AG20443 (cell line): ENCODE data around the gene CLTB.
"Not testable (repeated sequence)": the region's sequence is repeated elsewhere in the genome, so short reads cannot be mapped to it uniquely, and the experiment has no call there.

Experiments used
- DNase-seq: peaks from one replicate; pipeline ENCODE4 v3.0.0; 2012; ENCODE audit warnings: low spot score, mixed read lengths

CLTB gene, protein sequence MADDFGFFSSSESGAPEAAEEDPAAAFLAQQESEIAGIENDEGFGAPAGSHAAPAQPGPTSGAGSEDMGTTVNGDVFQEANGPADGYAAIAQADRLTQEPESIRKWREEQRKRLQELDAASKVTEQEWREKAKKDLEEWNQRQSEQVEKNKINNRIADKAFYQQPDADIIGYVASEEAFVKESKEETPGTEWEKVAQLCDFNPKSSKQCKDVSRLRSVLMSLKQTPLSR

DNA sequence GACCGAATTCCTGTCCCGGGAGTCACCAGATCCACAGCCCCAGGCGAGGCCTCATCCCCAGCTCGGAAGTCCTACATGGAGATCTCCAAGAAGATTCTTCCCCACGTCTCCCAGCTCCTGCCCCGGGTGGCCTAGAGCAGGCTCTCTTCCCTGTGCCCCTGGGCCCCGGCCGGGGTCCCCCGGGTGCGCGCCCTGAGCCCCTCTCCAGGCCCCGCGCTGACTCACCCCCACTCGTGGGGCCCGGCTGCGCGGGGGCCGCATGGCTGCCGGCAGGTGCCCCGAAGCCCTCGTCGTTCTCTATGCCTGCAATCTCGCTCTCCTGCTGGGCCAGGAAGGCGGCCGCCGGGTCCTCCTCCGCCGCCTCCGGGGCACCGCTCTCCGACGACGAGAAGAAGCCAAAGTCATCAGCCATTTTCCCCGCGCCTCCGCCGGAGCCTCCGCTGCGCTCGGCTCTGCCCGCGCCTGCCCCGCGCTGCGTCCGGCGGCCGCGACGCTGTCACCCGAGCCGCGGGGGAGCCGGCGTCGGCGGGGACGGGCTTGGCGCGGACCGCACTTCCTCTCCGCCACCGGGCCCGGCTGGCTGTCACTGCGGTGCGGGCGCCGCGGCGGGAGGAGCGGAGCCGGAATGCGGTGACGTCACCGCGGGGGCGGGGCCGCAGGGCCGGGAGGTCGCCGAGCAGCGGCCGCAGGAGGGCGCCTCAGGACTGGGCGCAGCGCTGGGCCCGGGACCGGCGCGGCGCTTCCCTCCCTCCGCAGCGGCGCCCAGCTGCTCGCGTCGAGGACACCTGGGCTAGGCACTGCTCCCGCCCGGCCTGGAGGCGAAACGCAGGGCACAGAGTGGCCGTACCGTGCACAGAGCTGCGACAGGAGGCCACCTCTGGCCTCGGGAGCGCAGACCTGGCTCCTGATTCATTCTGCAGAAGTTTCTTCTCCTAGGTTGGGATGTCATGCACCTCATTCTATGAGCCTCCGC is at the start of gene CLTB:
Gene CLTB (minus strand): TSS at position 588 of the 973 bp plus-strand sequence. CDS start 176 bp downstream, at position 412.
- DNase-seq, result peak; percentile 97

DNA sequence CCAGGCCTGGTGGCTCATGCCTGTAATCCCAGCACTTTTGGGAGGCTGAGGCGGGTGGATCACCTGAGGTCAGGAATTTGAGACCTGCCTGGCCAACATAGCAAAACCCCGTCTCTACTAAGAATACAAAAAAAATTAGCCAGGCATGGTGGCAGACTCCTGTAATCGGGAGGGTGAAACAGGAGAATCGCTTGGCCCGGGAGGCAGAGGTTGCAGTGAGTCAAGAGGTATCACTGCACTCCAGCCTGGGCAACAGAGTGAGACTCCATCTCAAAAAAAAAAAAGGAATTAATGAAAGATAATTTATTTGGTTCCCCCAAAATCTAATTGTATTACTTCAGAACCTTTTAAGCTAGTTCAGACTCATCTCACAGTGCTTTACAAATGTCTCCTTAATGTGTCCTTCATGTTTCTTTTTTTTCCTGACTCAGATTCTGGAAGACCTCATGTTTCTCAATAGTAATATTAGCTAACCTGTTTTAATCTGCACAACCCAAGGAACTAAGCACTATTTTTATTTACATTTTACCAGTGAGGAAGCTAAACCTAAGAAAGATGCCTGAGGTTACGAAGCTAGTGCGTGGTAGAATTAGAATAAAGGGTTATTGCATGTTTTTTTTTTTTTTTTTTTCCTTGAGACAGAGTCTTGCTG is 46.9 kb upstream of the CLTB start:
- DNase-seq, result no peak

DNA sequence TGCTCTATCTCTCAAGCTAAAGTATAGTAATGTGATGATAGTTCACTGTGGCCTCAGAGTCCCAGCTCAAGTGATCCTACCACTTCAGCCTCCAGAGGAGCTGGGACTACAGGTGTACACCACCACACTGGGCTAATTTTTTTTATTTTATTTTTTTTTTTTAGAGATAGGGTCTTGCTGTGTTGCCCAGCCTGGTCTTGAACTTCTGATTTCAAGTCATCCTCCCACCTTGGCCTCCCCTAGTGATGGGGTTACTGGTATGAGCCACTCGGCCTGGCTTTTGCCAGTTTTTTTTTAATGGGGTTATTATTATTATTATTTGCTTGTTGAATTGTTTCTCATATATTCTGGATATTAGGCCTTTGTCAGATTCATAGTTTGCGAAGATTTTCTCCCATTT is 45.0 kb upstream of the CLTB start:
- DNase-seq, result no peak

DNA sequence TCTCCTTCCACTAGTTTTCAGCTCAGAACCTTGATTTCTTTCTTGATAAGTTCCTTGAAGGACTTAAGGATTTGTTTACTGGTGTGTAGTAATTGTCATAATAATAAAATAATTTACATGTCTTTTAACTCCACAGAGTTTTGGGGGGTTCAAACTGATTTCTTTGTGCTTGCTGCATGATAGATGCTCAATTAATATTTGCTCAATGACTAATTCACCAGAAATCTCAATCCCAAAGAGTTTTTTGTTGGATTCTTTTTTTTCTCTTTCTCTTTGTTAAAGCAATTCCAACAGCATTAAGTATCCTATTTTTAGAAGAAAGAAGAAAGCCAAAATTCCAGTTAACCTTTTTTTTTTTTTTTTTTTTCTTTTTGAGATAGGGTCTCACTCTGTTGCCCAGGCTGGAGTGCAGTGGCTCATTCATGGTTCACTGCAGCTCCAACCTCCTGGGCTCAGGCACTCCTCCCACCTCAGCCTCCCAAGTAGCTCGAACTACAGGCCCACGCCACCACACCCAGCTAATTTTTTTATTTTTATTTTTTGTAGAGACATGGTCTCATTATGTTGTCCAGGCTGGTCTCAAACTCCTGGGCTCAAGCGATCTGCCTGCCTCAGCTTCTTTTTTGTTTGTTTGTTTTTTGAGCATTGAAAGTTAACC is 42.7 kb upstream of the CLTB start:
- no peak for DNase-seq

DNA sequence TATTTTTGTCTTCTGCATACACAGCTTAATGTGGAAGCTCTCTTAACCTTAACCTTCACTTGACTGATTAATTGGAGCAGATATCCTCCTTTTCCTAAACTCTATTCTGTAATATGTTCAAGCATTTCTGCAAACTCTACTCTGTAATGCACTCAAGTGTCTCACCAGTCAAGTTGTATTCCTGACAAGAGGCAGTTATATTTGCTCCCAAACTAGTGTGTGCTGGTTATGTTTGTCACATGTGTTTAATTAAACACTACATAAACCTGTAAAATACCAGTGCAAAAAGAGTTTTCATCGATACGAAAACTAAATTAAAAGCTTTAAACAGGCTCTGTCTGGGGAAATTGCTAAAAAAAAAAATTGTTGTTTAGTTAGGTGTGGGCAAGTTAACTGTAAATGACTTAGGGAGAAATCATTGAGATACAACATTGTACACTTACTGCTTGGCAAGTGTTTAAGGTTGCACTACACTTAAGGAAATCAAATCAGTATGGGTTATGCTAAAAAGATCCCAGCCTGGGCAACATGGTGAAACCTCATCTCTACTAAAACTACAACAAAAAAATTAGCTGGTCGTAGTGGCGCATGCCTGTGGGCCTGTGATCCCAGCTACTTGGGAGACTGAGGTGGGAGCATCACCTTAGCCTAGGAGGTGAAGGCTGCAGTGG is 38.5 kb upstream of the CLTB start:
- no peak for DNase-seq

DNA sequence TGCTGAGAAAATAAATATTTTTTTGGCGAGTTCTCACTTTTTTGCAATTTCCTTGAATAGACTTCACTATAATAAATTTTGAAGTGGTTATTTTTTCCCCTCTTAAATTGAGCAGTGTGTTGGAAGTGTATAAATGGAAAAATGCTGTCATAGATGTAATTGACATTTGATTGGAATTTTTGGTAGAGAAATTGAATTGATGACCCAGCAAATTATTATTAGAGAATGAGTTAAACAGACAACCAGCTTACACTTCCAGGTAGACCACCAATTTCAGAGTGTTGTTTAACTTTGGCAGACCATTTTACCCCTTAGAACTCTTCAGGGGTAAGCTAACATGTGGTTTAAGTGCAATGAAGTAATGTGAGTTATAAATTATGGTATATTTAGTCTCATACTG is 33.7 kb upstream of the CLTB start:
- DNase-seq, result no peak

DNA sequence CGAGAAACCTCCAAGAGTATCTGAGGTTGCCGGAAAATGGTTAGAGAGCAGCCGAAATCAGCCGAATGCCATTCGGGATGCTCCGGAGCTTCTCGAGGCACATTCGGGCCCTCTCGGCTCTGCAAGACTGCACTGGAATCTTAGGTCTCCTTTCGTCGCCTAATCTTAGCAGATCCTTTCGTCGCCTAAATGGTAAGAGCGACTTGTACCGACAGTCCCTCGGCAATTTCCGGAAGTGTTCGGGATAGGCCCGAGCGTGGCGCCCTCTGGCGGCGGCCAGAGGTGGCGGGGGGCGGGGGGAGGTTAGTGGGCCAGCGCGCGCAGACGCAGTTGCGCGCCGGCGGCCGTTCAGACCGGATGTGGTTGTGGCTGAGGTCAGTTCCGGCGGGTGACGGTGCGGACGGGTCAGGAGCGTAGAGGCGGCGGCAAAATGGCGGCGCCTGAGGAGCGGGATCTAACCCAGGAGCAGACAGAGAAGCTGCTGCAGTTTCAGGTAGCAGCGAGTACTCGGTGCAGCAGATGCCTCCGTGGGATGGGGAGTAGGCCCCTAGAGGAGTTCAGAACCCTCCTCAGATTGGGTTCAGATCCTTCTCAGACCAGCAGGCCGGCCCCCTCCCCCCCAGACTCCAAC is 31.8 kb upstream of the CLTB start, which contains the start of gene FAF2:
Gene FAF2 (plus strand): TSS at position 408 of the 631 bp plus-strand sequence. CDS start 23 bp downstream, at position 431.
- DNase-seq, result peak; percentile 100

DNA sequence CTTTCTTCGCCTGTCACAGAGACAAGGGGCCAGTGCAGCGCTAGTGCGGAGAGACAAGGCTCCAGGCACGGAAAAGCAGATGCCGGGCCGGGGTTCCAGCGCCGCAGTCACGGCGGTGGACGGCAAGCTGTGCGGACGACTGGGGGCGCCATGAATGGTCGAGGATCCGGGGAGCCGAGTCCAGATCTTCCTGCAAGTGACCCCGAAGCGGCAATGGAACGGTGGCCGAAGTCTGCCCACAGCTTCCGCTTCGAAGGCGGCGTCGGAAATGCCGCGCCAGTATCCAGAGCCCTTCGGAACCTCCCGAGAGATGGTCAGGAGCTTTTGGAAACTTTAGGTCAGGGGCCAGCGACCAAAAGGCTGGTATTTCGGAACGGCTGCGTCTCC is 31.2 kb upstream of the CLTB start:
- no peak for DNase-seq

DNA sequence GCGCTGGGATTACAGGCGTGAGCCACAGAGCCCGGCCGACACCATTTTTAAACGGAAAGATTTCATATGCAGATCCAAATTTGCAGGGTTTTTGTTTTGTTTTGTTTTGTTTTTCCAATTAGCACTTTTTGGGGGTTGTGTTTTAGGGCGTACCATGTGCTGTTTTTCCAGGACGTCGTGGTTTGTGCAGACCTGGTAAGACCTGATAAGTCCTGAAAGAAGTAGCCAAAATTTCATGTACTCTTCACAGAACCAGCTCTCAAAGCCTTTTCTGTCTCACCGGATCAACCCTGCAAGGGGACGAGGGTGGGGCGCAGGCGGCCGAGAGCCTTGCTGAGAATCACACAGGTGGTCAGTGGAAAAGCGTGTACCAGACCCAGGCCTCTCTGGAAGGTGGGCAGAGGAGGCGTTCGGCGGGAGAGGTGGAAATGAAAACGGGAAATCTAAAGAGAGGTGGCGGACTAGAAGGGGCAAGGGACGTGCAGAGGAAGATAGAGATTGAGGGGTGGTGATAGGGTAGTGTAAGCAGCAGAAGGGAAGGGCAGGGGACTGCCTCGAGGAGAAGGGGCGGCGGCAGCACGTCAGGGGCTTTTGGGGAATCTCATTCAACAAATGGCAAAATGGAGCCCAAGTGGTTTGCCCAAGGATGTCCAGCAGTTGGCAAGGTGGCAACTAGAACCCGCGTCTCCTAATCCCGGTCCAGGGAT is 30.7 kb upstream of the CLTB start:
- DNase-seq, result no peak

DNA sequence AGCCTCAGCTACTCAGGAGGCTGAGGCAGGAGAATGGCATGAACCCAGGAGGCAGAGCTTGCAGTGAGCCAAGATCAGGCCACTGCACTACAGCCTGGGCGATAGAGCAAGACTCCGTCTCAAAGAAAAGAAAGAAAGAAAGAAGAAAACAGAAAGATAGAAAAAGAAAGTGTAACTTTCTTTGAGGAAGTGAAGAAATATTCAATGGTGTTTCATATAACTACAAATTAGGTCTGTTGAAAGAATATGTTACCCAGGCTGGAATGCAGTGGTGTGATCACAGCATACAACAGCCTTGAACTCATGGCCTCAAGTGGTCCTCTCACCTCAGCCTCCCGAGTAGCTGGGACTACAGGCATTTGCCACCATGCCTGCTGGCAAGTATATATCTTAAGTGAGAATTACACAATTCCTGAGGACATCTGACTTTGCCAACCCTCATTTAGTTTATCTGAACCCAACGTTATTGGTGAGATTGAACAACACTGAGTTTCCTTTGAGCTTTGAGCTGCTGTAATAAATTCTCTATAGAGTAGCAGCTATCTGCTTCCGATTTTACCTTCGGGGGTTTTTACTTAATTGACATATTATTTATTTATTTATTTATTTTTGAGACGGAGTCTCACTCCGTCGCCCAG is 29.8 kb upstream of the CLTB start:
- no peak for DNase-seq

DNA sequence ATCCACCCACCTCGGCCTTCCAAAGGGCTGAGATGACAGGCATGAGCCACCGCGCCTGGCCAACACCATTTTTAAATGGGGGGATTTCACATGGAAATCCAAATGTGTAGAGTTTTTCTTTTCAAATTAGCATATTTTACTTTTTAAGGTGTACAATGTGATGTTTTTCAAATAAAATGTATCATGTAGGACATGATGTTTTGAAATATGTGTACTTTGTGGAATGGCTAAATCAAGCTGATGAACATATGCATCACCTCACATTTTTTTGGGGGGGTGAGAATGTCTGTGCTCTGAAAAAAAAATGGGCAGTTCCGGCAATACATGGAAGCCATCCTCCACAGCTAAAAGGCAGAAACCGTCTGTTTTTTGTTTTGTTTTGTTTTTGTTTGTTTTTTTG is 28.4 kb upstream of the CLTB start:
- no peak for DNase-seq

DNA sequence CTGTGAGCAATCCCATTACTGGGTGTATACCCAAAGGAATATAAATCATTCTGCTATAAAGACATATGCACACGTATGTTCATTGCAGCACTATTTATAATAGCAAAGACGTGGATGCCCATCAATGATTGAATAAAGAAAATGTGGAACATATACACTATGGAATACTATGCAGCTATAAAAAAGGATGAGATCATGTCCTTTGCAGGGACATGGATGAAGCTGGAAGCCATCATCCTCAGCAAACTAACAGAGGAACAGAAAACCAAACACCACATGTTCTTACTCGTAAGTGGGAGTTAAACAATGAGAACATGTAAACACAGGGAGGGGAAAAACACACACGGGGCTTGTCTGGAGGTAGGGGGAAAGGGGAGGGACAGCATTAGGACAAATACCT is 26.6 kb upstream of the CLTB start:
- not testable (repeated sequence) for DNase-seq

DNA sequence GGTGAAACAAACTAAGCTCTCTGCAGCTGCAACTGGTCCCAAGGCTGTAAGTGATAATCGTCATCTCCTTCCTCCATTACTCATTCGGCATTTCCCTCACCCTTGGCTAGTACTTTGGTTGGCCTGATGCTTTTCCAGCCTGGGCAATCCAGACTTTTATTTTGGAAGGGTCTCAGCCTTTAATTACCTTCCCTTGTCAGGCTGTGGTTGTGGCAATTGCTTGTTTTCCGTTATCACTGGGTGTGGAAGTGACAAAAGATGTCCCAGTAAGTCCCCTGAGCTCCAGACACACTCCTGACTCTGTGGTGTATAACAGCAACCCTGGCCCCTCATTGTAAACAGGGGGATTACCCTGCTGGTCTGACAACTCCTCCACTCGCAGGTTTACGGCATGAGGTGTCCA is 25.6 kb upstream of the CLTB start:
- DNase-seq, result peak; percentile 30

DNA sequence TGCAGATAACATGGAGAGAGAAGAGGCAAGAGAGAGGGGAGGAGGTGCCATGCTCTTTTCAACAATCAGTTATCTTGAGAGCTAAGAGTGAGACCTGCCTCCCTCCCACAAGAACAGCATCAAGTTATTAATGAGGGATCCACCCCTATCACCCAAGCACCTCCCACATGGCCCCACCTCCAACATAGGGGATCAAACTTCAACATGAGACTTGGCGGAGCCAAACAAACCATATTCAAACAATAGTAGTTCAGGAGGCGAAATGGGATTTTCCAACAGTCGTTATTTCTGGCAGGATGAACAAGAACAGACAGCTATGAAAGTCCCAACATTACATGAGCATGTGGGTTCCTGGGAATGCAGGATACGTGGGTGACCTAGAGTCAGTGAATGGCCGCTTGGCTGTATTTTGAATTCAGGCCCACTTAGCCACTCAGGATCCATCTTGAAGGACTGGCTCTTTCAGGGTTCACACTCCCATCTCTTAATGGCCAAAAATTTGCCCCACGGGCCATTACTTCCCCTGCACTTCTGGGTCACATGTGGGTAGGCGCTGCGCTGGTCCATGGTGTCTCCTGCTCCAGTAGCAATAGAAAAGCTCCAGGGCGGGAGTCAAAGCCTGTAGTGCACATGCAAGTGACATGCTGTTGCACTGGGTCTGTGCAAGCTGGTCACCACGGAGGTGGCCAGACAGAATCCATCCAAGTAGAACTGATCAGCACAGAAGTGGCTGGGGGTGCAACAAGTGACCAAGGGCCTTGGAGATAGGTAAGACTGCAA is 24.8 kb upstream of the CLTB start:
- no peak for DNase-seq

DNA sequence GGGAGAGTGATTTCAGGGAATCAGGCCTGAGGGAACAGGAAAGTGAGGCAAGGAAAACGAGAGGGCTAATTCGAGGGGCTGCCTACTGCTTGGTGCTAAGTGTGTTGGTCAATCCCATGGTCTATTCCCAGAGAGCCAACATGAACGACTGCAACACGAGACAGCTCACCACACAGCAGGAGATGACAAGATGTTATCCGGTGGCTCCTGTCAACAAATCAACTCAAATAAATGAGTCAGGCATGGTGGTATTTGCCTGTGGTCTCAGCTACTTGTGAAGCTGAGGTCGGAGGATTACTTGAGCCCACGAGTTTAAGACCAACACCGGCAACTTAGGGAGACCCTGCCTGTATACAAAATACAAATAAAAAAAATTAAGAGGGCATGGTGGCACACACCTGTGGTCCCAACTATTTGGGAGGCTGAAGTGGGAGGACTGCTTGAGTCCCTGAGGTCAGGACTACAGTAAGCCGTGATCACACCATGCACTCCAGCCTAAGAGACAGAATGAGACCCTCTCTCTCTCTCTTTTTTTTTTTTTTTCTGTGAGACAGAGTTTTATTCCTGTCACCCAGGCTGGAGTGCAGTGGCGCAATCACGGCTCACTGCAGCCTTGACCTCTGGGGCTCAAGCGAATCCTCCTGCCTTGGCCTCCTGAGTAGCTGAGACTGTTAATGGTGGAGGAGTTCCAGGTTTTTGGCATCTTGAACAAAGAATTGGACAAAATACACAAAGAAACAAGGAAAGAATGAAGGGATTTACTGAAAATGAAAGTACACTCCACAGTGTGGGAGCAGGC is 22.8 kb upstream of the CLTB start:
- DNase-seq, result peak; percentile 29

DNA sequence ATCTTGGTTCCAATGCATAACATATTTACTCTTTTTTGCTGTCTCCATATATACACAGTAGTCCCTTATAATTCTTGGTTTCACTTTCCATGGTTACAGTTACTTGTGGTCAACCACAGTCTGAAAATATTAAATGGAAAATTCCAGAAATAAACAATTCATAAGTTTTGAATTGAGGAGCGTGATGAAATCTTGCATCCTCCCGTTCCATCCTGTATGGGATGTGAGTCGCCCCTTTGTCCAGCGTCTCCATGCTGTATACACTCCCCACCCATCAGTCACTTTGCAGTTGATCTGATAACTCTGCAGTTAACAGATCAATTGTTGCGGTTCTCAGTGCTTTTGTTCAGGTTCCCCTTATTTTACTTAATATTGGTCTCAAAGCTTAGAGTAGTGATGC is 20.3 kb upstream of the CLTB start:
- peak; percentile 31 for DNase-seq

DNA sequence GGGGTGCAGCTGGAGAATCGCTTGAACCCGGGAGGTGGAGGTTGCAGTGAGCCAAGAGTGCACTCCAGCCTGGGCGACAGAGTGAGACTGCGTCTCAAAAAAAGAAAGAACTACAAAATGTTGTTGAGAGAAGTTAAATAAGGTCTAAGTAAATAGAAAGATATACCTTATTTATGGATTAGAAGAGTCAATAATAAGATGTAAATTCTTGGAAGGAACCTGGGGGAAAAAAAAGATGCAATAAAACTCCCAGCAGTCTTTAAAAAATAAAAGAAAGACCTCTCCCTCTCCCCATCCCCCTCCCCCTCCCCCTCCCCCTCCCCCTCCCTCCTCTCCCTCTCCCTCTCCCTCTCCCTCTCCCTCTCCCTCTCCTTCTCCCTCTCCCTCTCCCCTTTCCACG is 16.4 kb upstream of the CLTB start:
- no peak for DNase-seq

DNA sequence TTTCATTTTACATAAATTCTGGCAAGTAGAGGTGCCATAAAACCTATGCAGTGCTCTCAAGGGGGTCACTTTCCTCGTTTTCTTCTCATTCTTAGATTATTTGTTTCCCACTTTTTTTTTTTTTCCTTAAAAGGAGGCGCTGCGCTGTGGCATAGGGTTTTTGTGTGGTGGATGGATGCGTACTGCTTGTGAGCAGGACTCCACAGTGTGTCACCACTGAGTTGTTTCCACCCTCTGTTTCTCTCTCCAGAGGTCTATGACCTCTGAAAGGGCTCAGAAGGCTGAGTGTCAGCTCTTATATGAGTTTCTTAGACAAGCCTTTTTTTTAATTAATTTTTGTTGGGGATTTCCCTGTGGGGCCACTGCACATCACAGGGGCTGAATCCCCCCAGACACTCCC is 13.6 kb upstream of the CLTB start:
- no peak for DNase-seq
